Uterus (tissue), 4 donors: ENCODE measurements around the gene TBC1D5. TPM values are rescaled to one million over a fixed set of nuclear protein-coding genes. Genes with fewer than 3 reads are reported as not detected.

Source experiments
- DNase-seq, 2 donors: peaks; one replicate each; pipeline ENCODE4 v3.0.0-alpha.2; 2019 to 2020
- H3K27ac ChIP-seq, 2 donors: fragments of 200-600 bp; sonication (generic); 1 replicate in 1 of 2; 2 replicates in 1 of 2; pipeline ENCODE4 v1.5.1; 2016 to 2018
- H3K27me3 ChIP-seq, 2 donors: fragments of 200-600 bp; sonication (generic); one replicate each; pipeline ENCODE4 v1.5.1; 2018 to 2019; ENCODE audit warnings: control low read depth in 1 of 2
- H3K36me3 ChIP-seq, 2 donors: fragments of 200-600 bp; sonication (generic); one replicate each; pipeline ENCODE4 v1.5.1; 2019; ENCODE audit warnings: control low read depth in 1 of 2
- H3K4me1 ChIP-seq, 2 donors: fragments of 200-600 bp; sonication (generic); one replicate each; pipeline ENCODE4 v1.5.1; 2018 to 2019; ENCODE audit warnings: control low read depth in 1 of 2
- H3K4me3 ChIP-seq, 2 donors: fragments of 200-600 bp; sonication (generic); 1 replicate in 1 of 2; 2 replicates in 1 of 2; pipeline ENCODE4 v1.5.1; 2018 to 2019; ENCODE audit warnings: mild to moderate bottlenecking in 1 of 2
- H3K9me3 ChIP-seq, 2 donors: fragments of 200-600 bp; sonication (generic); one replicate each; pipeline ENCODE4 v1.5.1; 2019; ENCODE audit warnings: control low read depth in 1 of 2
- CTCF ChIP-seq, 4 experiments: fragments of 200-600 bp in 2 of 4; fragments of 450-650 bp in 2 of 4; sonication (generic) in 2 of 4; IDR thresholded peaks; one replicate each; pipeline ENCODE4 v1.5.1; 2016 to 2019; ENCODE audit warnings: antibody characterized with exemption in 4 of 4, mild to moderate bottlenecking in 2 of 4, moderate library complexity in 1 of 4
- POLR2A ChIP-seq, 2 donors: fragments of 450-650 bp; IDR thresholded peaks; one replicate each; pipeline ENCODE4 v1.6.1; 2016; ENCODE audit warnings: antibody characterized with exemption in 2 of 2, mild to moderate bottlenecking in 1 of 2, moderate library complexity in 1 of 2
- intact Hi-C: fragments of 100-400 bp; cut with DNase I; formaldehyde crosslinking; loops from one replicate; pipeline ENCODE4 v1.15.1; 2023; ENCODE audit warnings: low total_unique reads
- total RNA-seq, 4 donors: library from RNA; depleted of rRNA in 3 of 4; stranded (reverse); fragments of >200 nt in 3 of 4; gene quantifications; one replicate each; pipeline versions ENCODE4 v1.1.0 to v1.2.4, GENCODE V29; 2014 to 2023
- donor health status: DM: yes; HTN: yes; CAD: no.

The TBC1D5 gene
- total RNA-seq, 4 donors from 2014 or later = 34.6 to 189 (median 75.6) TPM

GRCh38 chr3:17138246-17139039 lies 604.0 kb downstream of the TBC1D5 start:
- Histone ChIP-seq H3K36me3 (no peaks in the 10 kb centered on the region), H3K27me3 (no peaks in the 10 kb centered on the region), H3K27ac (no peak overlapping the region), H3K4me1 (no peaks in the 10 kb centered on the region), H3K9me3 (no peaks in the 10 kb centered on the region), H3K4me3 (no peak overlapping the region)
- no peak for DNase-seq
- intact Hi-C loops = no loop called here
- TF ChIP-seq CTCF (IDR thresholded peaks at IDR 0.05) (no peak), POLR2A (IDR thresholded peaks at IDR 0.05) (no peak)

- Histone ChIP-seq H3K36me3 (no peaks in the 10 kb centered on the region), H3K27me3 (no peaks in the 10 kb centered on the region), H3K9me3 (no peaks in the 10 kb centered on the region), H3K27ac (no peak overlapping the region), H3K4me3 (no peak overlapping the region), H3K4me1 (no peaks in the 10 kb centered on the region)
- TF ChIP-seq CTCF (IDR thresholded peaks at IDR 0.05) (no peak), POLR2A (IDR thresholded peaks at IDR 0.05) (no peak)
- DNase-seq = no peak
- intact Hi-C loops = no loop called here
Observed at GRCh38 chr3:17137321-17137826, 605.1 kb downstream of the TBC1D5 start.

GRCh38 chr3:17136136-17136721 lies 606.2 kb downstream of the TBC1D5 start:
- H3K4me3 ChIP-seq = no peak overlapping the region
- no peaks in the 10 kb centered on the region for H3K36me3 ChIP-seq
- no peaks in the 10 kb centered on the region for H3K27me3 ChIP-seq
- no peaks in the 10 kb centered on the region for H3K9me3 ChIP-seq
- DNase-seq = peak in 1 of 2 donors; percentile 49
- intact Hi-C loops = no loop called here
- no peak for TF ChIP-seq CTCF (IDR thresholded peaks at IDR 0.05)
- no peak for TF ChIP-seq POLR2A (IDR thresholded peaks at IDR 0.05)
- no peaks in the 10 kb centered on the region for H3K4me1 ChIP-seq
- H3K27ac ChIP-seq = no peak overlapping the region

- no peak for TF ChIP-seq CTCF (IDR thresholded peaks at IDR 0.05)
- TF ChIP-seq POLR2A (IDR thresholded peaks at IDR 0.05) = no peak
- Histone ChIP-seq H3K27ac (no peak overlapping the region), H3K4me3 (no peak overlapping the region), H3K36me3 (no peaks in the 10 kb centered on the region), H3K4me1 (no peaks in the 10 kb centered on the region), H3K27me3 (no peaks in the 10 kb centered on the region), H3K9me3 (no peaks in the 10 kb centered on the region)
- no peak for DNase-seq
- intact Hi-C loops = no loop called here
Observed at GRCh38 chr3:17135696-17136095, 606.7 kb downstream of the TBC1D5 start.
